PC-9 (cell line): Measurements from ENCODE around the gene IFITM5. TPM values are rescaled to one million over a fixed set of nuclear protein-coding genes. Genes with fewer than 3 reads are reported as not detected.

Source experiments
- BruUV-seq: library from RNA; stranded (reverse); fragments of 400-500 nt; replicated peaks from 2 replicates; lab custom pipeline; 2021; lab: Mats Ljungman, UMichigan
- CTCF ChIA-PET: fragments of 300-600 bp; sonication (Branson Sonifier 250); formaldehyde crosslinking; loops from one replicate; lab custom pipeline; 2022; ENCODE audit warnings: antibody characterized with exemption; lab: Charles Lee
- POLR2A ChIA-PET: fragments of 300-600 bp; sonication (Branson Sonifier 250); formaldehyde crosslinking; loops from one replicate; lab custom pipeline; 2022; ENCODE audit warnings: antibody characterized with exemption; ENCODE audit not compliant: unreplicated experiment; lab: Charles Lee
- DNase-seq, 2 experiments: peaks; one replicate each; pipeline versions ENCODE4 v3.0.0 to v3.0.0-alpha.2; 2015 to 2022; ENCODE audit warnings: mixed read lengths in 1 of 2
- H2AFZ ChIP-seq: fragments of 200-600 bp; sonication (generic); 2 replicates; pipeline ENCODE4 v1.8.1; 2017; ENCODE audit warnings: antibody characterized with exemption
- H3F3A ChIP-seq: fragments of 200-600 bp; sonication (generic); 2 replicates; pipeline ENCODE4 v1.8.1; 2017; ENCODE audit warnings: antibody characterized with exemption, mild to moderate bottlenecking, low read depth; ENCODE audit not compliant: insufficient read depth
- H3K27ac ChIP-seq: fragments of 200-600 bp; sonication (generic); 2 replicates; pipeline ENCODE4 v1.6.1; 2016; ENCODE audit warnings: mixed run types
- H3K27me3 ChIP-seq: fragments of 200-600 bp; sonication (generic); 2 replicates; pipeline ENCODE4 v1.6.1; 2016; ENCODE audit warnings: low read depth, mixed run types; ENCODE audit not compliant: insufficient read depth
- H3K36me3 ChIP-seq: fragments of 200-600 bp; sonication (generic); 2 replicates; pipeline ENCODE4 v1.6.1; 2016; ENCODE audit warnings: low read depth, mixed run types
- H3K4me1 ChIP-seq: fragments of 200-600 bp; sonication (generic); replicated peaks from 2 replicates; pipeline ENCODE4 v1.6.1; 2016; ENCODE audit warnings: mixed run types; ENCODE audit not compliant: insufficient read depth
- H3K4me2 ChIP-seq: fragments of 200-600 bp; sonication (generic); 2 replicates; pipeline ENCODE4 v1.6.1; 2017; ENCODE audit warnings: mixed run types
- H3K4me3 ChIP-seq: fragments of 200-600 bp; sonication (generic); 2 replicates; pipeline ENCODE4 v1.6.1; 2016; ENCODE audit warnings: mixed run types
- H3K79me2 ChIP-seq: fragments of 200-600 bp; sonication (generic); 2 replicates; pipeline ENCODE4 v1.6.1; 2017; ENCODE audit warnings: low read depth, mixed run types
- H3K9me2 ChIP-seq: fragments of 200-600 bp; sonication (generic); 2 replicates; pipeline ENCODE4 v1.8.1; 2017; ENCODE audit warnings: mild to moderate bottlenecking; ENCODE audit not compliant: insufficient read depth
- H3K9me3 ChIP-seq: fragments of 200-600 bp; sonication (generic); 2 replicates; pipeline ENCODE4 v1.8.1; 2016; ENCODE audit warnings: low read depth; ENCODE audit not compliant: insufficient read depth
- H4K20me1 ChIP-seq: fragments of 200-600 bp; sonication (generic); 2 replicates; pipeline ENCODE4 v1.8.1; 2017; ENCODE audit not compliant: insufficient read depth
- EZH2 ChIP-seq: fragments of 200-600 bp; sonication (generic); IDR thresholded peaks from 2 replicates; pipeline ENCODE4 v1.8.0; 2017; ENCODE audit warnings: antibody characterized with exemption, low read depth
- intact Hi-C: fragments of 100-400 bp; cut with micrococcal nuclease; formaldehyde crosslinking; loops from one replicate; pipeline ENCODE4 v1.10.0; 2022; ENCODE audit not compliant: unreplicated experiment
- total RNA-seq: library from RNA; stranded (reverse); gene quantifications from 2 replicates; pipeline ENCODE4 v1.2.3, GENCODE V29; 2021
- TF ChIP-seq, protein P1 (sequence below): fragments of 200-600 bp; sonication (generic); conservative IDR thresholded peaks from 2 replicates; pipeline ENCODE4 v1.6.1; 2017; ENCODE audit warnings: mixed run types, antibody characterized with exemption, mild to moderate bottlenecking, moderate library complexity

Gene IFITM5
- total RNA-seq, 1 experiment from 2014 or later, result not detected

DNA sequence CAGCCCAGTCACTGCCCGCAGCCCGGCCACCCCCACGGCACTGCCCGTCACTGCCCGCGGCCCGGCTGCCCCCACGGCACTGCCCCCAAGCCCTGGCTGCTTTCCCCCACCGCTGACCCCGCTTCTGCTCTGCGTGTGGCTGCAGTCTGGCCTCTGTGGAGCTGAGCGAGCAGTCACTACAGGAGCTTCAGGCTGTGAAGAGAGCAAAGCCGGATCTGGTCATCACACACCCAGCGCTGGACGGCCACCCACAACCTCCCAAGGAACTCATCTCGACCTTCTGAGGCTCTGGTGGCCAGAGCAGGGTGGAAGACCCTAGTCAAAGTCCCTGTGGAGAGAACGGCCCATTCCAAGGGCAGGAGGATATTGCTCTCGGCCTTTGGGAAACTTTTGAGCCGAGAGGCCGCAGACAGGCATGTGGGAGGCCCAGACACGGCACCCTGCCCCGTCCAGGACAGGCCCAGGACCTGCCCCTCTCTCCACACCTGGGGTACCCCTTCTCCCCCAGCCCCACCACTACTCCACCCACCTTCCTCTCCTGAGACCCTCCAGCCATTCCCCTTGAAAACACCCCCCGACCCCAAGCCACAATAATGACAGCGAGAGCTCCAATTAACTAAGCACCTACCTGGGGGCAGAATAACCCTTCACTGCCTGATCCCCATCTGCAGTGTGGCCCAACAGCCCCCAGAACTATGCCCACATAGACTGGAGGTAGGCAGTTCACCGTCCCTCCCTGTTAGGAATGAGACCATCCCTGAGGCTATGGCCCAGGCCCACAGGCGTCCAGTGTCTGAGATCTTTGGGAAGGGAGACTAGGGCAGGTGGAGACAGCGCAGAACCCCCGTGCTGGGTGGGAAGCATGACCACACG, 14.1 kb downstream of the IFITM5 start:
- no peak overlapping the region for H3K27ac ChIP-seq
- ChIA-PET POLR2A (interaction anchor here (0.6 kb wide), 1 partner anchor 107 kb away, joined by 4 read pairs; no protein-coding TSS in a partner anchor), CTCF (interaction anchor here (0.7 kb wide), 1 partner anchor 78 kb away, joined by 14 read pairs; no protein-coding TSS in a partner anchor)
- no peaks in the 10 kb centered on the region for H3K4me1 ChIP-seq
- no peak overlapping the region for H3K4me2 ChIP-seq
- intact Hi-C loops, result no loop called here
- BruUV-seq, result no TSS peak
- no peak for DNase-seq
- no peaks in the 10 kb centered on the region for H3K9me3 ChIP-seq
- no peak overlapping the region for H2AFZ ChIP-seq
- no peak overlapping the region for H3K4me3 ChIP-seq
- no peaks in the 10 kb centered on the region for H3K79me2 ChIP-seq
- TF ChIP-seq, protein P1, sequence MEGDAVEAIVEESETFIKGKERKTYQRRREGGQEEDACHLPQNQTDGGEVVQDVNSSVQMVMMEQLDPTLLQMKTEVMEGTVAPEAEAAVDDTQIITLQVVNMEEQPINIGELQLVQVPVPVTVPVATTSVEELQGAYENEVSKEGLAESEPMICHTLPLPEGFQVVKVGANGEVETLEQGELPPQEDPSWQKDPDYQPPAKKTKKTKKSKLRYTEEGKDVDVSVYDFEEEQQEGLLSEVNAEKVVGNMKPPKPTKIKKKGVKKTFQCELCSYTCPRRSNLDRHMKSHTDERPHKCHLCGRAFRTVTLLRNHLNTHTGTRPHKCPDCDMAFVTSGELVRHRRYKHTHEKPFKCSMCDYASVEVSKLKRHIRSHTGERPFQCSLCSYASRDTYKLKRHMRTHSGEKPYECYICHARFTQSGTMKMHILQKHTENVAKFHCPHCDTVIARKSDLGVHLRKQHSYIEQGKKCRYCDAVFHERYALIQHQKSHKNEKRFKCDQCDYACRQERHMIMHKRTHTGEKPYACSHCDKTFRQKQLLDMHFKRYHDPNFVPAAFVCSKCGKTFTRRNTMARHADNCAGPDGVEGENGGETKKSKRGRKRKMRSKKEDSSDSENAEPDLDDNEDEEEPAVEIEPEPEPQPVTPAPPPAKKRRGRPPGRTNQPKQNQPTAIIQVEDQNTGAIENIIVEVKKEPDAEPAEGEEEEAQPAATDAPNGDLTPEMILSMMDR, result no peak
- no peak for TF ChIP-seq EZH2
- no peaks in the 10 kb centered on the region for H3K9me2 ChIP-seq
- H4K20me1 ChIP-seq, result no peaks in the 10 kb centered on the region
- no peaks in the 10 kb centered on the region for H3K36me3 ChIP-seq
- H3F3A ChIP-seq, result no peaks in the 10 kb centered on the region
- no peaks in the 10 kb centered on the region for H3K27me3 ChIP-seq

GRCh38 chr11:284105-285020, 15.0 kb downstream of the IFITM5 start:
- POLR2A ChIA-PET, result interaction anchor here (0.6 kb wide), 1 partner anchor 108 kb away, joined by 4 read pairs; no protein-coding TSS in a partner anchor
- TF ChIP-seq, protein P1, result no peak
- no peak for TF ChIP-seq EZH2
- no peaks in the 10 kb centered on the region for H3K4me1 ChIP-seq
- H3K79me2 ChIP-seq, result no peaks in the 10 kb centered on the region
- CTCF ChIA-PET, result no interaction called here
- intact Hi-C loops, result no loop called here
- no peaks in the 10 kb centered on the region for H3F3A ChIP-seq
- DNase-seq, result no peak
- H3K27ac ChIP-seq, result no peak overlapping the region
- BruUV-seq, result no TSS peak
- H2AFZ ChIP-seq, result no peak overlapping the region
- H3K4me3 ChIP-seq, result no peak overlapping the region
- no peaks in the 10 kb centered on the region for H3K9me2 ChIP-seq
- H3K4me2 ChIP-seq, result no peak overlapping the region
- H3K9me3 ChIP-seq, result no peaks in the 10 kb centered on the region
- no peaks in the 10 kb centered on the region for H4K20me1 ChIP-seq
- no peaks in the 10 kb centered on the region for H3K36me3 ChIP-seq
- H3K27me3 ChIP-seq, result no peaks in the 10 kb centered on the region

- Histone ChIP-seq H3K4me3 (no peak overlapping the region), H3K27me3 (no peaks in the 10 kb centered on the region), H3K27ac (no peak overlapping the region), H4K20me1 (no peaks in the 10 kb centered on the region), H3K4me1 (no peaks in the 10 kb centered on the region), H3K9me3 (no peaks in the 10 kb centered on the region), H3K36me3 (no peaks in the 10 kb centered on the region), H3F3A (no peaks in the 10 kb centered on the region), H3K4me2 (no peak overlapping the region), H2AFZ (no peak overlapping the region), H3K79me2 (no peaks in the 10 kb centered on the region), H3K9me2 (no peaks in the 10 kb centered on the region)
- no TSS peak for BruUV-seq
- DNase-seq, result no peak
- intact Hi-C loops, result no loop called here
- ChIA-PET CTCF (no interaction called here), POLR2A (interaction anchor here (0.7 kb wide), 1 partner anchor 33 kb away, joined by 11 read pairs; no protein-coding TSS in a partner anchor)
- no peak for TF ChIP-seq EZH2
- TF ChIP-seq, protein P1, result no peak
These were observed 15.8 kb downstream of the IFITM5 start for GRCh38 chr11:283405-284104.
